ENCODE measurements around the gene METTL25. TPM values are rescaled to one million over a fixed set of nuclear protein-coding genes. Genes with fewer than 3 reads are reported as not detected.
"Not testable (repeated sequence)": the region's sequence is repeated elsewhere in the genome, so short reads cannot be mapped to it uniquely, and the experiment has no call there.

The METTL25 gene
- total RNA-seq, 2 donors from 2014 or later = 16.0 to 20.8 TPM

DNA sequence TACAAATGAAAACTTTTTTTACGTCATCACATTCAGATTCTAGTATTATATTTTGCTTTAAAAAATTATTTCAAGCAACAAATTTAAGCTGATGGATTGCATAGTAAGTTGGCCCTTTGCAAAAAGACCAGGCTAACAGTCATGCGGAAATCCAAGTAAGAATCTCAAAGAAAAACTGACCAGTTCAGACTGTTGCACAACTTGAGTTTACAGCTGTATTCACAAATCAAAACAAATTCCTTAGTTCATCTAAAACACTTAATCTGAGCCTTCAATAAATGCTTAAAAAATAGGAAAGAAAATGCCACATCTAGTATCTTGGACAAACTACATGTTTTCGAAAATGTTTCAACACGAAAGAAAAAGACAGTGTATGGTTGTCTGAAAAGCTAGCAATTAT is 989 bp upstream of the METTL25 start:
- Histone ChIP-seq H3K4me1 (replicated peaks) (no peaks in the 10 kb centered on the region), H3K36me3 (no peaks in the 10 kb centered on the region), H3K27ac (peak overlapping the region in 1 of 2 donors; percentile 96), H3K27me3 (replicated peaks; ENCODE audit: insufficient read depth) (no peaks in the 10 kb centered on the region), H3K9me3 (no peaks in the 10 kb centered on the region), H3K4me3 (peak overlapping the region; percentile 70 to 74)
- intact Hi-C loops (cut with DNase I) = no loop called here
- no peak for TF ChIP-seq POLR2AphosphoS5 (IDR thresholded peaks at IDR 0.05)
- no peak for TF ChIP-seq POLR2A (IDR thresholded peaks at IDR 0.05)
- no peak for TF ChIP-seq CTCF (IDR thresholded peaks at IDR 0.05)
- DNase-seq (ENCODE audit: low spot score) = no peak
- 47% methylated on average over 4 of the region's 4 CpGs for WGBS

DNA sequence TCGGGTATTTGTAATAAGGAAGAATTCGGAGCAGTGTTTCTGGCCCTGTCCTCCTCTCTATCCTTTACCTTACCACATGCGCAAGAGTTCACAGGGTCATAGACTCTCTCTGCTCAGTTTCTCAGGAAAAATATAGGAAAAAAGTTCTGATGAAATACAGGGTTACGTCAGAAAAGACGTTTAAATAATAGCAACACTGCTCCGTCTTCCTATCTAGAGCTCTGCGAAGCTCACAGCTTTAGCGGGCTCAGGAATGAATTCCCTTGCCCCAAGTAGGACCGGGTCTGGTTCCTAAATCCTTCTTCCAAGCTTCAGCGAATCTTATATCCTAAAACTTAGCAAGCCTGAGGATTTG is 507 bp upstream of the METTL25 start:
- Histone ChIP-seq H3K9me3 (no peaks in the 10 kb centered on the region), H3K4me1 (replicated peaks) (no peaks in the 10 kb centered on the region), H3K4me3 (peak overlapping the region; percentile 70 to 74), H3K27ac (peak overlapping the region; percentile 92 to 96), H3K27me3 (replicated peaks; ENCODE audit: insufficient read depth) (no peaks in the 10 kb centered on the region), H3K36me3 (no peaks in the 10 kb centered on the region)
- 0% methylated on average over 10 of the region's 10 CpGs for WGBS
- intact Hi-C loops (cut with DNase I) = no loop called here
- no peak for TF ChIP-seq POLR2AphosphoS5 (IDR thresholded peaks at IDR 0.05)
- TF ChIP-seq POLR2A (IDR thresholded peaks at IDR 0.05) = no peak
- TF ChIP-seq CTCF (IDR thresholded peaks at IDR 0.05) = no peak
- no peak for DNase-seq (ENCODE audit: low spot score)

- 8% methylated on average over 4 of the region's 4 CpGs for WGBS
- no peaks in the 10 kb centered on the region for H3K4me1 ChIP-seq (replicated peaks)
- H3K36me3 ChIP-seq = no peaks in the 10 kb centered on the region
- no peaks in the 10 kb centered on the region for H3K9me3 ChIP-seq
- peak overlapping the region; percentile 92 to 96 for H3K27ac ChIP-seq
- no peak for DNase-seq (ENCODE audit: low spot score)
- H3K27me3 ChIP-seq (replicated peaks; ENCODE audit: insufficient read depth) = no peaks in the 10 kb centered on the region
- peak overlapping the region; percentile 70 to 74 for H3K4me3 ChIP-seq
- intact Hi-C loops (cut with DNase I) = no loop called here
- TF ChIP-seq POLR2A (IDR thresholded peaks at IDR 0.05) = no peak
- no peak for TF ChIP-seq CTCF (IDR thresholded peaks at IDR 0.05)
- TF ChIP-seq POLR2AphosphoS5 (IDR thresholded peaks at IDR 0.05) = no peak
Measured at GRCh38 chr12:82359115-82359478, 768 bp downstream of the METTL25 start.

DNA sequence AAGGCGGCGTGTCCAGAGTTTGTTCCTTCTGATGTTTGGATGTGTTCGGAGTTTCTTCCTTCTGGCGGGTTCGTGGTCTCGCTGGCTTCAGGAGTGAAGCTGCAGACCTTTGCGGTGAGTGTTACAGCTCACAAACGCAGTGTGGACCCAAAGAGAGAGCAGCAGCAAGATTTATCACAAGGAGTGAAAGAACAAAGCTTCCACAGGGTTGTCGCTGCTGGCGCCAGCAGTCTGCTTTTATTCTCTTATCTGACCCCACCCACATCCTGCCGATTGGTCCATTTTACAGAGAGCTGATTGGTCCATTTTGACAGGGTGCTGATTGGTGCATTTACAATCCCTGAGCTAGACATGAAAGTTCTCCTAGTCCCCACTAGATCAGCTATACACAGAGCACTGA is 2.5 kb downstream of the METTL25 start:
- H3K4me3 ChIP-seq; H3K4me1 ChIP-seq (replicated peaks); DNase-seq (ENCODE audit: low spot score); H3K36me3 ChIP-seq; H3K9me3 ChIP-seq; H3K27me3 ChIP-seq (replicated peaks; ENCODE audit: insufficient read depth); intact Hi-C loops (cut with DNase I); H3K27ac ChIP-seq: not testable (repeated sequence)
- whole genome bisulfite sequencing = 90% methylated on average over 11 of the region's 11 CpGs

DNA sequence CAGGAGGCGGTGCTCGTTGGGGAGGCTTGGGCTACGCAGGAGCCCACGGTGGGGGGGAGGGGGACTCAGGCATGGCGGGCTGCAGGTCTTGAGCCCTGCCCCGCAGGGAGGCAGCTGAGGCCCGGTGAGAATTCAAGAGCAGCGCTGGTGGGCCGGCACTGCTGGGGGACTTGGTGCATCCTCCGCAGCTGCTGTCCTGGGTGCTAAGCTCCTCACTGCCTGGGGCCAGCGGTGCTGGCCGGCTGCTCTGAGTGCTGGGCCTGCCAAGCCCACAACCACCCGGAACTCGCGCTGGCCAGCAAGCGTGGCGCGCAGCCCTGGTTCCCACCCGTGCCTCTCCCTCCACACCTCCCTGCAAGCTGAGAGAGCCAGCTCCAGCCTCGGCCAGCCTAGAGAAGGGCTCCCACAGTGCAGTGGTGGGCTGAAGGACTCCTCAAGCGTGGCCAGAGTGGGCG is 3.2 kb downstream of the METTL25 start:
- H3K4me1 ChIP-seq (replicated peaks) = no peaks in the 10 kb centered on the region
- no peaks in the 10 kb centered on the region for H3K27me3 ChIP-seq (replicated peaks; ENCODE audit: insufficient read depth)
- intact Hi-C loops (cut with DNase I) = no loop called here
- no peaks in the 10 kb centered on the region for H3K9me3 ChIP-seq
- 91% methylated on average over 19 of the region's 22 CpGs for WGBS
- H3K36me3 ChIP-seq = no peaks in the 10 kb centered on the region
- TF ChIP-seq POLR2AphosphoS5 (IDR thresholded peaks at IDR 0.05) (no peak), CTCF (IDR thresholded peaks at IDR 0.05) (no peak), POLR2A (IDR thresholded peaks at IDR 0.05) (no peak)
- H3K4me3 ChIP-seq = no peak overlapping the region
- no peak for DNase-seq (ENCODE audit: low spot score)
- H3K27ac ChIP-seq = no peak overlapping the region
